Activated T-cell treated with anti-CD3 and anti-CD28 coated beads, Interleukin-2, amount 50 U/mL, for 72 hours (primary cell): Measurements from ENCODE around the gene CHST11. TPM values are rescaled to one million over a fixed set of nuclear protein-coding genes. Genes with fewer than 3 reads are reported as not detected.
"Not testable (repeated sequence)": the region's sequence is repeated elsewhere in the genome, so short reads cannot be mapped to it uniquely, and the experiment has no call there.

Source experiments
- ATAC-seq, 2 donors: fragments of 150-1000 bp; cut with Tn5 transposase; replicated peaks in 1 of 2; 2 replicates each; pipeline ENCODE4 v1.10.0; 2021; ENCODE audit warnings: moderate library complexity in 2 of 2, mild to moderate bottlenecking in 1 of 2
- DNase-seq, 2 donors: peaks; one replicate each; pipeline ENCODE4 v3.0.0; 2021 to 2022; ENCODE audit warnings: mixed read lengths in 1 of 2
- H3K27ac Mint-ChIP-seq: one replicate; pipeline ENCODE4 v1.8.0; 2022; ENCODE audit warnings: mild to moderate bottlenecking, moderate library complexity, mixed read lengths
- H3K27me3 Mint-ChIP-seq: one replicate; pipeline ENCODE4 v1.8.0; 2022; ENCODE audit warnings: low read depth, mixed read lengths
- H3K36me3 Mint-ChIP-seq, 2 donors: one replicate each; pipeline ENCODE4 v1.8.0; 2022; ENCODE audit warnings: mixed read lengths in 2 of 2, mild to moderate bottlenecking in 1 of 2; ENCODE audit not compliant: insufficient read depth in 2 of 2
- H3K4me1 Mint-ChIP-seq: one replicate; pipeline ENCODE4 v1.8.0; 2022; ENCODE audit warnings: low read depth, mixed read lengths
- H3K4me3 Mint-ChIP-seq, 2 donors: one replicate each; pipeline ENCODE4 v1.8.0; 2022; ENCODE audit warnings: mild to moderate bottlenecking in 2 of 2, mixed read lengths in 2 of 2, moderate library complexity in 2 of 2
- H3K9me3 Mint-ChIP-seq, 2 donors: one replicate each; pipeline ENCODE4 v1.8.0; 2022; ENCODE audit warnings: mixed read lengths in 2 of 2
- total RNA-seq, 2 donors: library from RNA; stranded (reverse); gene quantifications; one replicate each; pipeline ENCODE4 v1.2.3, GENCODE V29; 2022

CHST11 gene
- total RNA-seq, 2 donors from 2014 or later = 47.2 to 57.7 TPM

DNA sequence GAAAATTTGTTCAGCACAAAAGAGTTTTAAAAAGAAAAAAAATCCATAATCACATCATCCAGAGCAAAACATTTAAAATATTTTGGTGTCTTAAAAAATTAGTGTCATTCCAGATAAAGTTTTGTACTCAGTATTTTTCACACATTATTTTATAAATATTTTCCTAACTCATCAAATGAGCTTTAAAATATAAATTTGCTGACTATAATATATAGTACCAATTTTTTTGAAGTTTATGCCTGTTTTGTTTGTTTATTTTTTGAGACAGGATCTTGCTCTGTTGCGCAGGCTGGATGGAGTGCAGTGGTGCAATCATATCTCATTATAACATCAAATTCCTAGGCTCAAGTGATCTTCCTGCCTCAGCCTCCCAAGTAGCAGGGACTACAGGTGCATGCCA is 337.2 kb downstream of the CHST11 start:
- ATAC-seq = no peak
- peaks cover 7% of the 10 kb centered on the region for H3K27me3 Mint-ChIP-seq
- no peak overlapping the region for H3K27ac Mint-ChIP-seq

DNA sequence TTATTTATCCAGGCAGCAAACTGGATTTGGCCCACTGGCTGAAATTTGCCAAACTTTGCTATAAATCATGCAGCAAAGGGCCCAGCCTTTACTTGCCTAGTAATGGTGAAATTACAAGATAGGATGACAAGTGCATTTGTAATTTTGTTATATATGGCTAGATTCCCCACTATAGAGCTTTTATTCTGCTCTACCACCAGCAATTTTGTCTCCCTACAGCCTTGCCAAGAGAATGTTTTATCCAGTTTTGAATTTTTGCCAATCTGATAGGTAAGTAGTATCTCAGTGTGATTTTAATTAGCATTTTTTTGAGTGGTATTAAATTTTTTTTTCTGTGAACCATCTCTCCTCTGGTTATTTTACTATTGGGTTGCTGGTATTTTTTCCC is 339.7 kb downstream of the CHST11 start:
- Mint-ChIP-seq H3K27ac (no peak overlapping the region), H3K9me3 (no peaks in the 10 kb centered on the region), H3K36me3 (no peaks in the 10 kb centered on the region), H3K4me3 (no peak overlapping the region), H3K27me3 (peaks cover 7% of the 10 kb centered on the region), H3K4me1 (no peaks in the 10 kb centered on the region)
- DNase-seq (no peak), ATAC-seq (no peak)

More for the DNA sequence above, 337.2 kb downstream of the CHST11 start:
- DNase-seq = no peak
- Mint-ChIP-seq H3K36me3 (no peaks in the 10 kb centered on the region), H3K4me1 (peaks cover 6% of the 10 kb centered on the region), H3K4me3 (no peak overlapping the region), H3K9me3 (no peaks in the 10 kb centered on the region)

DNA sequence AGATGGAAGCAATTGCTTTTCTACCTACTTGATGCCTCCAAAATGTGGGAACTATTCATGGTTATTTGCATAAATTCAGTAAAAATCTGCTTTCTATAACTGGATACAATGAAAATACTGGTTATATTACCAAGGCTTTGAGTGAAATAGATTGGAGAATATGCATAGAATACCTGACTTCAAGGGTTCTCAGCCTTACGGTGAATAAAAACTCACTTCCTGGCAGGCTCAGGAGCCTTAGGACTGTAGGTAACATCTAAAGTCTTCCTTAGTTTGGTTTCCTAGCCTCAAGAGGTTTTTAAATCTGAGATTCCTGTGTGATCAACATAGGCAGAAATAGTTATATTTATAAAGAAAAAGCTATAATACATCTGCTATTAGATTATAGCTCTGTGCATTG is 342.7 kb downstream of the CHST11 start:
- DNase-seq (no peak), ATAC-seq (no peak)
- Mint-ChIP-seq H3K4me1 (no peaks in the 10 kb centered on the region), H3K9me3 (no peaks in the 10 kb centered on the region), H3K36me3 (no peaks in the 10 kb centered on the region), H3K4me3 (no peak overlapping the region), H3K27me3 (no peaks in the 10 kb centered on the region), H3K27ac (no peak overlapping the region)

DNA sequence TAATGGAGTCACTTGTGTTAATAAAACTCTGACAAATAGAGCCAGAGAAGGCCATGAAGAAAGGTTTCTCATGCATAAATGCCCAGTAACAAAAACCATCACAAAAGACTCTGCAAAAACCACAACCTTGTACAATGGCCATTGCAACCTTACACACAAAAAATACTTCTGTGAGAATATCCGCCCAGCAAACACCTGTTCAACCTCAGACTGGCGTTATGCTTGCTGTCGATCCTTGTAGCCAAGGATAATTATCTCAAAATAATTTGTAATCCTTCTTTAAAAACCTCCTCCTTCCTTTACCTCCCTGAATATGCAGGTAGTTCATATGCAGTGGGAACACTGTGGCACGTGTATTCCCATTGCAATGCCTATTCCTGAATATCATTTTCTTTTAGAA is 344.3 kb downstream of the CHST11 start:
- no peak for ATAC-seq
- Mint-ChIP-seq H3K27ac (no peak overlapping the region), H3K4me1 (no peaks in the 10 kb centered on the region)

DNA sequence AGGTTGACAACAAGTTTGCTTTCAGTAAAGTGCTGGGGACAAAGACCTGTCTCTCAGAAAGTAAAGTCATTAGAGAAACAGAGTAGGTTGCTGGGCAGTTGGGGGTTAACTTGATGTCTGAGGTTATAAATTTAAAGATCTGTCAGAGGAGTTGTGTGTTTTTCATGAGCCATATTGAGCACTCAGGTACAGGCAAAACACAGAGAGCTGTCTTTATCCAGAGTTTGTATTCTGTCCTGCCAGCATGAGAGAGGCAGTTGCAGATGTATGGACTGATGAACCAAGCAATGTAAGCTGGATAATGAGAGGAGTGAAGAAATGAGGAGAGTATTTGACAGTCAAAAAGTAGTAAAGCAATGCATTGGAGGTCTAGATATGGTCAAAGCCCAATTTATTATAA is 344.7 kb downstream of the CHST11 start:
- ATAC-seq (no peak), DNase-seq (no peak)
- no peak overlapping the region for H3K4me3 Mint-ChIP-seq
- H3K9me3 Mint-ChIP-seq = no peaks in the 10 kb centered on the region
- no peak overlapping the region for H3K27ac Mint-ChIP-seq
- no peaks in the 10 kb centered on the region for H3K27me3 Mint-ChIP-seq
- H3K36me3 Mint-ChIP-seq = no peaks in the 10 kb centered on the region
- H3K4me1 Mint-ChIP-seq = no peaks in the 10 kb centered on the region

More for the DNA sequence above, 344.3 kb downstream of the CHST11 start:
- no peak for DNase-seq
- H3K27me3 Mint-ChIP-seq = no peaks in the 10 kb centered on the region
- H3K36me3 Mint-ChIP-seq = no peaks in the 10 kb centered on the region
- H3K9me3 Mint-ChIP-seq = no peaks in the 10 kb centered on the region
- no peak overlapping the region for H3K4me3 Mint-ChIP-seq

DNA sequence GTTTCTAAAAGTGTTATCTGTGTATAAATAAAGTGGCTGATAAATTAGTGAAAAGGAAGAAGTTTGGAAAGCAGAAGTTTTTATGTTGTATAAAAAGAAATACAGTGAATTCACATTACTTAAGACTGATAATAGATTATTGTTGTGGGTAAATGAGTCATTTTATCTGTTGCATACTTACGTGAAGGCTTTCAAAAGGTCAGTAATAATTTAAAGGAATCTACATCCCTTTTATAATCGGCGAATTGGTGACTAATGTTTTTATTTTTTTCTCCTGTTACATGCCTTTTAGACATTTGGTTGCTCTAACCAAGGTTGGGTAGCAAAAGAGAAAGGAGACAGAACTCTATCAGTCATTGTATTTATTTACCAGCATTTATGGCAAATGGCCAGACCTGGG is 345.5 kb downstream of the CHST11 start:
- Mint-ChIP-seq H3K9me3 (no peaks in the 10 kb centered on the region), H3K4me3 (no peak overlapping the region), H3K4me1 (no peaks in the 10 kb centered on the region), H3K36me3 (no peaks in the 10 kb centered on the region), H3K27me3 (no peaks in the 10 kb centered on the region), H3K27ac (no peak overlapping the region)
- ATAC-seq (no peak), DNase-seq (no peak)

DNA sequence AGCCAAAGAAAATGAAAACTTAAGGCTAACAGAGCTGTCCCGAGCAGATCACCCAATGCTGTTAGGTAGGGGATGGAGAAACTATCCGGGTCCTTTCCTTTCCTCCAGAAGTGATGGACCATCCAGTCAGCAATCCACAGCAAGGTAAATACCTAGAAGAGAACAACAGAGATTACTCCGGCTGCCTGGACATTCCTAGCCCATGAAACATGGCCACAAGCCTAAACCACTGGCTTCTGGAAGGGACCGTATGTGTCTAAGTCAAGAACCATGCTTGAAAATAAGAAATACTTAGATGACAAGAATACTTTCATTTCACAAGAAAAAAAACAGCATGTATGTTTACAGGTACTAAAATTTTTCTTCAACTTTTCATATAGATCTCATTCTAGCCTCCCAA is 348.4 kb downstream of the CHST11 start:
- H3K9me3 Mint-ChIP-seq = no peaks in the 10 kb centered on the region
- H3K36me3 Mint-ChIP-seq = no peaks in the 10 kb centered on the region
- no peaks in the 10 kb centered on the region for H3K27me3 Mint-ChIP-seq
- H3K27ac Mint-ChIP-seq = no peak overlapping the region
- DNase-seq (no peak), ATAC-seq (no peak)
- no peaks in the 10 kb centered on the region for H3K4me1 Mint-ChIP-seq
- no peak overlapping the region for H3K4me3 Mint-ChIP-seq

DNA sequence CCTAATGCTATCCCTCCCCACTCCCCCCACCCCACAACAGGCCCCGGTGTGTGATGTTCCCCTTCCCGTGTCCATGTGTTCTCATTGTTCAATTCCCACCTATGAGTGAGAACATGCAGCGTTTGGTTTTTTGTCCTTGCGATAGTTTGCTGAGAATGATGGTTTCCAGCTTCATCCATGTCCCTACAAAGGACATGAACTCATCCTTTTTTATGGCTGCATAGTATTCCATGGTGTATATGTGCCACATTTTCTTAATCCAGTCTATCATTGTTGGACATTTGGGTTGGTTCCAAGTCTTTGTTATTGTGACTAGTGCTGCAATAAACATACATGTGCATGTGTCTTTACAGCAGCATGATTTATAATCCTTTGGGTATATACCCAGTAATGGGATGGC is 349.4 kb downstream of the CHST11 start:
- not testable (repeated sequence) for H3K4me3 Mint-ChIP-seq, ATAC-seq, DNase-seq, H3K27ac Mint-ChIP-seq, H3K27me3 Mint-ChIP-seq, H3K9me3 Mint-ChIP-seq, H3K4me1 Mint-ChIP-seq, H3K36me3 Mint-ChIP-seq

DNA sequence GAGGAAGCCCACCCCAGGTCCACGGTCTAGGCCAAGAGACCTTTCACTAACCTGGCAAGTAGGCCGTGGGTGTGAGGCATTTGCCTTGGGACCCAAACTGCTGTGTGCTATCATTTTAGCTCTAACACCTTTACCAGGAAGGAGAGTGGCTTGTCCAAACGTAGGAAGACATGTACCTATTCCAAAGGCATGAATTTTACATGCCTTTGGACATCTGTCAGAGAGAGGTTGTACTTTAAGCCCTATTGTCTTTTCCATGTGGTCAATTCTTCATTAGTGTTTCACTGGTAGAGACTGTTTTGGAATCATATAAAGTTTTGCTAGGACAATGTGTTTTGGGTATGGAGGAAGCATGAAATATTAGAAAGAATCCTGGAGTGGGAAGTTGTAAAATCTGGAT is 352.5 kb downstream of the CHST11 start:
- Mint-ChIP-seq H3K27me3 (no peaks in the 10 kb centered on the region), H3K4me1 (no peaks in the 10 kb centered on the region), H3K36me3 (no peaks in the 10 kb centered on the region), H3K4me3 (no peak overlapping the region), H3K27ac (no peak overlapping the region), H3K9me3 (no peaks in the 10 kb centered on the region)
- DNase-seq = no peak
- no peak for ATAC-seq

DNA sequence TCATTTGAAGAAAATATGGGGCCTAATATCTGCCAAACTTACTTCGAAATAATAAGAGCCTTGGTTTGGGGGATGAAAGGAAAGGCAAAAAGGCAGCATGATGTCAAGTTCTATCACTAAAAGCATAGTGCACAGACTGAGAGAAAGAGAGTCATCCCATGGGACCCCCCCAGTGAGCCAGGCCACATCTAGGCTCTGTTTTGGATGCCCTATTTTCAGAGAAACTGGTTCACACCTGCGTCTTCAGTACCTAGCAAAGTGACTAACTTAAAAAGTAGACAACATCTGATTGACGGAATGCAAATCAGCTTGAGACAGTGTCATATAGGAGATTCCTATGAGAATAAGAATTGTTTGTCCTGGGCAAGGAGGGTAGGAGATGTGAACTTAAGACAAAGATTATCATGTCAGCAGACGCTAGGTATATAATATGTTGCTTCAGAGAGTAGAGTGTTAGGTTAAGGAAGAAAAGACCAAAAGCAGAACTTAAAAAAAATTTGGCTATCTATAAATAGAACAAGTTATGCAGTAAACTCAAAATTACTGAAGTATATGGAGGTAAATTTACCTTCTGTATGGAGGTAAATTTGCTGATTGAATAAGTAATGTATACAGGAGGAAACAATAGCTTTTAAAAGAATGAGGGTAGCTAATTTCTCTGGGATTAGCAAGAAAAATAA is 353.1 kb downstream of the CHST11 start:
- H3K4me3 Mint-ChIP-seq = no peak overlapping the region
- ATAC-seq (no peak), DNase-seq (no peak)
- H3K36me3 Mint-ChIP-seq = no peaks in the 10 kb centered on the region
- H3K9me3 Mint-ChIP-seq = no peaks in the 10 kb centered on the region
- no peaks in the 10 kb centered on the region for H3K4me1 Mint-ChIP-seq
- no peaks in the 10 kb centered on the region for H3K27me3 Mint-ChIP-seq
- no peak overlapping the region for H3K27ac Mint-ChIP-seq

Other genes with a start within 250 kb of the CHST11 start
- gene TXNRD1, start 241.2 kb upstream of the CHST11 start, total RNA-seq = 10 to 100 TPM; 83.8 to 89.4 TPM
- 1 to 10 TPM; 4.9 to 5.0 TPM for gene EID3, start 153.2 kb upstream of the CHST11 start, total RNA-seq